ENCODE results near the gene CLASRP. TPM values are rescaled to one million over a fixed set of nuclear protein-coding genes. Genes with fewer than 3 reads are reported as not detected.

Gene CLASRP
- total and polyA plus RNA-seq, 11 donors: 25.8 to 68.2 (median 32.4) TPM

- Histone ChIP-seq H3K9me3 (no peaks in the 10 kb centered on the region), H3K36me3 (peaks cover 0 to 59% (median 38%) of the 10 kb centered on the region in 9 donors), H3K4me1 (peaks cover 0 to 57% (median 38%) of the 10 kb centered on the region in 12 donors), H3K4me3 (peak overlapping the region in 1 of 12 donors; percentile 40), H3K27me3 (no peaks in the 10 kb centered on the region), H3K27ac (peak overlapping the region in 1 of 12 donors; percentile 66)
- ATAC-seq: no peak
- 68 to 74% (median 73%) methylated on average over 7 of the region's 7 CpGs for WGBS, 4 donors
- no peak for TF ChIP-seq CTCF (IDR thresholded peaks at IDR 0.05)
- TF ChIP-seq POLR2A (IDR thresholded peaks at IDR 0.05): no peak
- DNase-seq: no peak
- intact Hi-C loops (cut with DNase I): loop anchor here in 1 of 10 donors (10.0 kb wide), 1 partner anchor 142 kb away; the partner anchor contains the start of gene APOE
These were observed 8.4 kb downstream of the CLASRP start for GRCh38 chr19:45047188-45047797.

- intact Hi-C loops (cut with DNase I): loop anchor here in 1 of 10 donors (10.0 kb wide), 1 partner anchor 144 kb away; the partner anchor contains the start of gene APOE
- Histone ChIP-seq H3K9me3 (no peaks in the 10 kb centered on the region), H3K4me1 (peaks cover 0 to 60% (median 36%) of the 10 kb centered on the region in 12 donors), H3K36me3 (peaks cover 0 to 61% (median 42%) of the 10 kb centered on the region in 9 donors), H3K4me3 (no peak overlapping the region), H3K27ac (peak overlapping the region in 5 of 12 donors; percentile 2 to 36 (median 20)), H3K27me3 (no peaks in the 10 kb centered on the region)
- no peak for TF ChIP-seq CTCF (IDR thresholded peaks at IDR 0.05)
- no peak for TF ChIP-seq POLR2A (IDR thresholded peaks at IDR 0.05)
- ATAC-seq (peak; percentile 76 to 81 (median 80)), DNase-seq (peak in 2 of 5 donors; percentile 54 to 60)
- WGBS, 4 donors: 64 to 80% (median 71%) methylated on average over 2 to 8 of the region's 8 CpGs
These were observed 10.4 kb downstream of the CLASRP start for GRCh38 chr19:45049073-45049736.

- no peak for ATAC-seq
- Histone ChIP-seq H3K27ac (peak overlapping the region in 1 of 12 donors; percentile 20), H3K4me1 (peaks cover 0 to 58% (median 36%) of the 10 kb centered on the region in 12 donors)
These were observed 11.2 kb downstream of the CLASRP start for GRCh38 chr19:45050036-45050435.

More at GRCh38 chr19:45050036-45050435, 11.2 kb downstream of the CLASRP start:
- 72 to 80% (median 76%) methylated on average over 6 of the region's 6 CpGs for WGBS, 4 donors
- H3K36me3 ChIP-seq: peaks cover 0 to 61% (median 42%) of the 10 kb centered on the region in 9 donors
- H3K27me3 ChIP-seq: no peaks in the 10 kb centered on the region
- no peaks in the 10 kb centered on the region for H3K9me3 ChIP-seq
- no peak overlapping the region for H3K4me3 ChIP-seq
- no peak for DNase-seq
- TF ChIP-seq CTCF (IDR thresholded peaks at IDR 0.05) (no peak), POLR2A (IDR thresholded peaks at IDR 0.05) (no peak)
- intact Hi-C loops (cut with DNase I): loop anchor here in 4 of 10 donors (10.0 kb wide), 2 partner anchors 145 to 155 kb away; partner anchors contain the start of genes APOE (in 3 of the 4) and TOMM40 (in 1 of the 4)

Measured in heart left ventricle (tissue), 16 donors.